Ecto neural progenitor cell (in vitro differentiated cells): ENCODE results near the gene RAB3IP.
A peak's percentile ranks its signal among the peaks of the same experiment; 100 is the strongest.
"Not testable (repeated sequence)": the region's sequence is repeated elsewhere in the genome, so short reads cannot be mapped to it uniquely, and the experiment has no call there.

Experiments used
- DNase-seq: peaks from one replicate; pipeline ENCODE4 v3.0.0-alpha.2; 2018; ENCODE audit warnings: low spot score

Gene RAB3IP

DNA sequence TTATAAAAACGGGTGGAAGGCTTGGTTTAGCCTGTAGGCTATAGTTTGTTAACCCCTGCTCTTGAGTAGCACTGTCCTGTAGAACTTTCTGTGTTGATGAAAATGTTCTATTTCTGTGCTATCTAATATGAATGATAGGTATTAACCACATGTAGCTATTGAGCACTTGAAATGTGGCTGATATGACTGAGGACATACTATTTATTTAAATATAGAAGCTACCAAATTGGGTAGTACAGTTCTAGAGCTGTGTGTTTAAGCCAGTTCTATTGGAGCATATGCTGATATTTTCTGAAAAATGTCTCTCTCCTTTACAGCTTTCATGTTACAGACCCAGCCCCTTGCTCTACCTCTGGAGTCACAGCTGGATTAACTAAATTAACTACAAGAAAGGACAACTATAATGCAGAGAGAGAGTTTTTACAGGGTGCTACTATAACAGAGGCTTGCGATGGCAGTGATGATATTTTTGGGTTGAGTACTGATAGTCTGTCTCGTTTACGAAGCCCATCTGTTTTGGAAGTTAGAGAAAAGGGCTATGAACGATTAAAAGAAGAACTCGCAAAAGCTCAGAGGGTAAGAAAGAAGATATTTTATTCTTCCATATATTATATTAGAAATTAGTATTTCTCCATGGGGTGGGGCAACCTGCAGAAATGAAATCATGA lies 17.6 kb downstream of the RAB3IP start:
- no peak for DNase-seq

DNA sequence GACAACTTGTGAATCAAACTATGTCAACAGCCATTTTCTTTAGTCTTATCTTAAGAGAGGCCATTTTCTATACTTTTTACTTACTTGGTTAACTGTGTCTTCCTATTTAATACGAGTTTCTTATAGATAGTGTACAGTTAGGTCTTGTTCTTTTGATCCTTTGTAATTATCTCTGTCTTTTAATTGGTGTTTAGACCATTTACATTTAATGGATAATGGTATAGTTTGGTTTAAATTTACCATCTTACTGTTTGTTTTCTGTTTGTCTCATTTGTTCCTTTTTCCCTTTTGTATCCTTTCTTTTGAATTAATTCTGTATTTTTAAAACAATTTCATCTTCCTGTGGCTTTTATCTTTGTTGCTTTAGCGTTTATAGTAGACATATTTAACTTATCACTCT lies 19.4 kb downstream of the RAB3IP start:
- DNase-seq: no peak

DNA sequence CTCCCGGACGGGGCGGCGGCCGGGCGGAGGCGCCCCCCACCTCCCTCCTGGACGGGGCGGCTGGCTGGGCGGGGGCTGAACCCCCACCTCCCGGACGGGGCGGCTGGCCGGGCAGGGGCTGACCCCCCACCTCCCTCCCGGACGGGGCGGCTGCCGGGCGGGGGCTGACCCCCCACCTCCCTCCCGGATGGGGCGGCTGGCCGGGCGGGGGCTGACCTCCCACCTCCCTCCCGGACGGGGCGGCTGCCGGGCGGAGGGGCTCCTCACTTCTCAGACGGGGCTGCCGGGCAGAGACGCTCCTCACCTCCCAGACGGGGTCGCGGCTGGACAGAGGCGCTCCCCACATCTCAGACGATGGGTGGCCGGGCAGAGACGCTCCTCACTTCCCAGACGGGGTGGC lies 20.9 kb downstream of the RAB3IP start:
- not testable (repeated sequence) for DNase-seq

DNA sequence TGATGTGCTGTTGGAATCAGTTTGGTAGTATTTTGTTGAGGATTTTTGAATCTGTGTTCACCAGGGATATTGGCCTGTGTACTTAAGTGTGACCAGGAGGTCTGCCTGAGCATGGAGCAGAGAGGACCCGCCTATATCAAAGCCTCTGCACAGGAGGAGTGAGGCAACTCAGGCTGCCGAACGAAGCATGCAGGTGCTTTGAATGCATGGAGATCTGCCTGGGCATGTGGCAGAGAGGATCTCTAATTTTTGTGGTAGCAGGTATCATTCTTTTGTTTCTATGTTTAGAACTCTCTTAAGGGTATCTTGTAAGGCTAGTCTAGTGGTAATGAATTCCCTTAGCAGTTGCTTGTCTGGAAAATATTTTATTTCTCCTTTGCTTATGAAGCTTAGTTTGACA lies 26.9 kb downstream of the RAB3IP start:
- no peak for DNase-seq

DNA sequence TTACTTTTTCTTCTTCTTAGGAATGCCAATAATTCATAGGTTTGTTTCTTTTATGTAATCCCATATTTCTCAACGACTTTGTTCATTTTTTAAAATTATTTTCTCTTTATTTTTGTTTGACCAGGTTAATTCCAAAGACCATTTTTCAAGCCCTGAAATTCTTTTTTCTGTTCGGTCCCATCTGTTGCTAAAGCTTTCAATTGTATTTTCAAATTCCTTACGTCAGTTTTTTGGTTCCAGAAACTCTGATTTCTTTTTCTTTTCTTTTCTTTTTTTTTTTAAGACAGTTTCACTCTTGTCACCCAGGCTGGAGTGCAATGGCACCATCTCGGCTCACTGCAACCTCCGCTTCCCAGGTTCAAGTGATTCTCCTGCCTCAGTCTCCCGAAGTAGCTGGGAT lies 27.6 kb downstream of the RAB3IP start:
- no peak for DNase-seq

DNA sequence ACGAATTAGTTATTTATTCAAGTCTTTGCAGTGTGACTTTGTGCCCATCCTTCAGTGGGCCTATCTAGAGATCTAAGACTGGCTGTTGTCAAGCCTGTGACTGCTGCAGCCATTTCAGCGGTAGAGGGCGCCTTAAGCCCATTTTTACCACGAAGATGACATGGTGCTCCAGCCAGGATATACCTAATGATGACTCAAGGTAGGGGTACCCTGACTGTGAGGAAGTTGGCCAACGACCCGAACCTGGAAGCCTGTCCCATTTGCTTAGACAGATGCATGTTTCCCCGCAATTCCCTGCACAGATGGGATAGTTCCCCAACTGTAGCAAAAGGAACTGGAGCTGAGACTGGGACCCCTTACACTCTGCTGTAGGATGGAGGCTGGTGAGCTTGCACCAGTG lies 41.3 kb downstream of the RAB3IP start:
- peak; percentile 73 for DNase-seq

DNA sequence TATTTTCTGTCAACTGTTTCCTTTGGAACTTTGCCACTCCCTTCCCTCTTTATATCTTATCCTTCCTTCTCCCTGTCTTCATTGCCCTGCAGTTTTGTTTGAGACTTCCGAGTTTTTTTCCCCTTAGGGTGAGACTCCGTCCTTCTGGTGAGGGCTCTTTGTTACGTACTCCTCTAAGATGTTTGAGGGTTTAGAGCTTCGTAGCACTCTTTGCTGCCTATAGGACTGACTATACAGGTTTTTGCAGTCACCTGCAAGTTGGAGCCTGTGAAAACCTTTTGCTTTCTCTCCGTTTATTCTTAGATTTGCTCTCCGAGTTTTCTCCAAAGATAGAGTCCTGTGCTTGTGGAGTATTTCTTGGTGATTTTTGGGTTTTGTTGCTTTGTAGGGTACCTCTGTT lies 44.7 kb downstream of the RAB3IP start:
- DNase-seq: no peak

DNA sequence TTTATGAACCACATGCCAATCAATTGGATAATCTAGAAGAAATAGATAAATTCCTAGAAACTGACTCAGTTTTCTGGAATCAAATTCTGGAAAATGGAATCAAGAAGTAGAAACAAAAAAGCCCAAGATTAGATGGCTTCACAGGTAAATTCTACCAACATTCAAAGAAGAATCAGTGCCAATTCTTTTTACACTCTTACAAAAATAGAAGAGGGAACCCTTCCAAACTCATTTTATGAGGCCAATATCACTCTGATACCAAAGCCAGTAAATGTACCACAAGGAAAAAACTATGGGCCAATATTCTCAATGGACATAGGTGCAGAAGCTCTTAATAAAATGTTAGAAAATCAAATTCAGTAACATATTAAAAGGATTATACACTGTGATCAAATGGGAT lies 50.7 kb downstream of the RAB3IP start:
- DNase-seq: no peak

DNA sequence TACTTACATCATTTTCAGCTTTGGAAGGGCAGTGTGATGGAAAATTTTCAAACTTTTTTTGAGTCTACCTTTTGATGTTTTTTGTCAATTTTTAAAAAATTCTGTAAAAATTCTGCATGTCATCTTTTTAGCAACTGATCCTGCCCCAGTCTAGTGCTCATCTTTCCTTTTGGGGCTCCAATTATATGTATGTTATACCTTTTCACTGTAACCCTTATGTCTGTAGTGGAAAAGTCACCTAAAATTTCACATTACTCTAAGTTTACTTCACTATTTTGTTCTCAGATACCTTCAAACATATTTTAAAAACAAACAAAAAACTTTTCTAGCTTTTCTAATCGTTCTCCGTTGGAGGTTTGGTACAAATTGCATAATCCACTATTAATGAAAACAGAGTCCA lies 53.9 kb downstream of the RAB3IP start:
- DNase-seq: no peak

DNA sequence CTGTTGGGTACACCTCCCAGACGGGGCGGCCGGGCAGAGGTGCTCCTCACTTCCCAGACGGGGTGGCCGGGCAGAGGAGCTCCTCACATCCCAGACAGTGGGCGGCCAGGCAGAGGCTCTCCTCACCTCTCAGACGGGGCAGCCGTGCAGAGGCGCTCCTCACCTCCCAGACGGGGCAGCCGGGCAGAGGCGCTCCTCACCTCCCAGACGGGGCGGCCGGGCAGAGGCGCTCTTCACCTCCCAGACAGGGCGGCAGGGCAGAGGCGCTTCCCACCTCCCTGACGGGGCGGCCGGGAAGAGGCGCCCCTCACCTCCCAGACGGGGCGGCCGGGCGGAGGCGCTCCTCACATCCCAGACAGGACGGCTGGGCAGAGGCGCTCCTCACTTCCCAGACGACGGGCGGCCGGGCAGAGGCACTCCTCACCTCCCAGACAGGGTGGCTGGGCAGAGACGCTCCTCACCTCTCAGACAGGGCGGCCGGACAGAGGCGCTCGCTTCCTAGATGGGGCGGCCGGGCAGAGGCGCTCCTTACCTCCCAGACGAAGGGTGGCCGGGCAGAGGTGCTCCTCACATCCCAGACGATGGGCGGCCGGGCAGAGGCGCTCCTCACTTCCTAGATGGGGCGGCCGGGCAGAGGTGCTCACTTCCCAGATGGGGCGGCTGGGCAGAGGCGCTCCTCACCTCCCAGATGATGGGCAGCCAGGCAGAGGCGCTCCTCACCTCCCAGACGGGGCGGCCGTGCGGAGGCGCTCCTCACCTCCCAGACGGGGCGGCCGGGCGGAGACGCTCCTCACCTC lies 68.6 kb downstream of the RAB3IP start:
- DNase-seq: not testable (repeated sequence)

DNA sequence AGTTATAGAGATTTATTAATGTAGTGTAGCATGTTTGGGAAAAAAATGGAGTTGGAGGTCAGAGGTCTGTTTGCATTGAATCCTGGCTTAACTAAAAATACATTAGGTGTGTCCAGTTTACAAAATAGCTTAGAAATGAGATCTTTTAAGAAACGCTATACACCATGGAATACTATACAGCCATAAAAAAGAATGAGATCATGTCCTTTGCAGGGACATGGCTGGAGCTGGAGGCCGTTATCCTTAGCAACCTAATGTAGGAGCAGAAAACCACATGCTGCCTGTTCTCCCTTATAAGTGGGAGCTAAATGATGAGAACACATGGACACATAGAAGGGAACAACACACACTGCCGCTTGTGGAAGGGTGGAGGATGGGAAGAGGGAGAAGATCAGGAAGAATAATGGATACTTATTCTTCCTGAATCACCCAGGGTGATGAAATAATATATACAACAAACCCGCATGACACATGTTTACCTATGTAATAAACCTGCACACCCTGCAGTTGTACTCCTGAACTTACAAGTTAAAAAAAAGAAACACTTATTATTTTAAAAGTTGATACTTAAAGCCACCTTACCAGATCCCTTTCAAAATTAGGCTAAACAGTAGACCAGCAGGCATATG lies 72.3 kb downstream of the RAB3IP start:
- DNase-seq: no peak

DNA sequence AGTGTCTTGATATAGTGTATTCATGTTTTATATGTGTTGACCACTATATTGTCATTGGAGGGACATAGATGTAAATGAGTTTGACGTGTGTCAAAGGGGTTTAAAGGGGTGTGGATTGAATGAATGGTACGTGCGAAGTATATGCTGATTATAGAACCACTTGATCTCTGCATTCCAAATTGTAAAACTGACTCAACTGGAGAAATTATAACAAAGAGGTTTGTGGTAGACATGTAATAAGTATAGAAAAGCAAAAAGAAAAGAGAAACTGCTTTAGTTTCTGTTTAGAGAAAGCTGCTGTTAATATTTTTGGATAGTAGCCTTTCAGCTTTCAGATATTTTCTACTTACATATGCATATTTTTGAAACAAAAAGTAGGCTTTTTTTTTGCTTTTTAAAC lies 77.4 kb downstream of the RAB3IP start:
- no peak for DNase-seq

DNA sequence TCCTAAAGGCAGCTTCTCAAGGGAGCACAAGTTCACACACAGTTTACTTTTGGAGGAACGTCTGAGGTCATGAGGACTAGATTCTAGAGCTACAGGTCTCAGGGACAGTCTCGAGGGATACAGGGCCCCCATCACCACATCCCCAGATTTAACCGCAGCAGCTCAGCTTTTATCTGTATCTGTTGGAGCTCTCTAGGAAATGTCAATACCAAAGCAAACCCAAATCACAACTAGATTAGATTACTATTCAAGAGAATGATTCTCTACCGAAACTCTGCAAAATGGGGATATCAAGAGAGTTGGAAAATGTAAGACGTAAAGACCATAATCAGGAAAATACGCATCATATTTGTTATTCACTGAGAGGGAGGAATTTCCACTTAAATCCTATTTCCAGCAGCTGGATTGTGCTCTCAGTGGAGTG lies 82.4 kb downstream of the RAB3IP start:
- no peak for DNase-seq

DNA sequence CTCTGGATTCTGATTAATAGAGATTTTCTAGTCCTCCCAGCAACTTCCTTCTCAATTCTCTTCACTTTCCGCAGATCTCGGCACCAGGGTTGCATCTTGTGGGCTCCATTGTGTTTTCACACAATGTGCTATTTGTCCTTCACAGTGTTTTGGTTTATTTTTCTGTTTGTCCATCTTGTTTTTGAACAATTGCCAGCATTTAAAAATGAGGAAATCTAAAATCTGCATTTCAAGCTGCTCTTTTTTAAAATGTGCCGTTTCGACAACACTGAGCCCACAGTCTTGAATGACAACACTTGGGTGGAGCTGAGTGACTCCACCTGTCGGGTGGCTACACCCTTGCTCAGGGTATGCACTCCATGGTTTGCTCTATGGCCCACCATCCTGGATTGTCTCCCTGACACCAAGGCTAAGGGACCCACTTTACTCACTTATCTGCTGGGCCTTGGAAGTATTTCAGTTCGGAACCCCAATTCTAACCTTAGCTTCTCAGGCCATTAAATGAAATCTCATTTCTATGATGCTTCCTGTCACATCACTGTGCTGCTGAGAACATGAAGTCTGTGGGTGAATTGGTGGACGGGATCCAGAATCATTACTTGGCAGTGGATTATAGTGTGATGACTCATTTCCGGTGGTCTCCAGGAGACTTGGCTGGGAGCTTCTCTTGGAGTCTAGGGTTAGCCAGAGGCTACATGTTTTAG lies 82.9 kb downstream of the RAB3IP start:
- no peak for DNase-seq

DNA sequence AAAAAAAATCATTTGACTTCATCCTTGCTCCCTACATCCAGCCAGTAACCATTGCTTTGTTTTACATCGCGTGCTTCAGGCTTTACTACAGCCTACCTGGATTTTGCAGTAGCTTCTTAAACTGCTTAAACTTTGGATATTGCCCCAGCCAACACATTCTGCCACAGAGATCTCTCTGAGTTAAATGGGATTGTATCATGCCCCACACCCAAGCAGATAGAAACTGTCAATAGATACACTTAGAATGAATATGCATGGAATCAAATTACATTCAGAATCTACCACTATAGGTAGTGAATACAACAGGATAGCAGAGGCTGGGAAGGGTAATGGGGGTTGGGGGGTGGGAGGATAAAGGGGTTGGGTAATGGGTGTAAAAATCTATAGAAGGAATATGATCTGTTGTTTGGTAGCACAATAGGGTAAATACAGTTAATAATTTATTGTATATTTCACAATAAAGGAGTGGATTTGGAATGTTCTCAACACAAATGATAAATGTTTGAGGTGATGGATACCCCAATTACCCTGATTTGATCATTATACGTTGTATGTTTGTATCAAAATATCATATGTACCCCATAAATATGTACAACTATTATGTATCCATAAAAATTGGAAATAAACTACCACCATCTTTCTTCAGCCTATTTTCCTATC lies 83.7 kb downstream of the RAB3IP start:
- no peak for DNase-seq

DNA sequence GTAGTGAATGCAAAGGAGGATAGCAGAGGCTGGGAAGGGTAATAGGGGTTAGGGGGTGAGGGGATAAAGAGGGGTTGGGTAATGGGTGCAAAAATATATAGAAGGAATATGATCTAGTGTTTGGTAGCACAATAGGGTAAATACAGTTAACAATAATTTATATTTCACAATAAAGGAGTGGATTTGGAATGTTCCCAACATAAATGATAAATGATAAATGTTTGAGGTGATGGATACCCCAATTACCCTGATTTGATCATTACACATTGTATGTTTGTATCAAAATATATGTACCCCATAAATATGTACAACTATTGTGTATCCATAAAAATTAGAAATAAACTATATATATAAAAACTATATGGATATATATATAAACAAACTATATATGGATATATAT lies 85.4 kb downstream of the RAB3IP start:
- no peak for DNase-seq

DNA sequence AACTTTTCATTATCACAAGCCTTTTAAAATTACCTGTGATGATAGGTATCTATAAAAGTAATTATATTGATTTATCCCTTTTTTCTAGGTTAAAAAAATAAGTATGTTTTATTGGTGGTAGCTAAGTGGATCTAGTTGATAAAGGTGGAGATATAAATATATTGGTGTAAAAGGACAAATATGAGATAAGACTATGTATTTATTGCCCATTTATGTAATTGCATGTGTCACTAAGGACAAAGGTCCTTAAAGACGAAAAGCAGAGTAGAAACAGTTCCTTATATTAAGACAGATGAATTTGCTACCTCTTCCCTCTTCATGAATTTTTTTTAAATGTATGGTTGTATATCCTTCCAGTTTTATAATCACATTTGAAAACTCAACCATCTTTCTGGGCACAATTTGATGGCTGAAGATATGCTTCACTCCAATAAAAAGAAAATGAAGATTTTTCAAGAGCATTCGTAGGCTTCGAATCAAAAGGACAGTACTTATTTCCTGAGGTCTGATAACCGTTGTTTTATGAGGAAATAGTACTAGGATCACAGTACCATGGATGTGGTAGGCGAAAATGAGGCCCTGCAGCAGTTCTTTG lies 86.4 kb downstream of the RAB3IP start, which contains the start of gene MYRFL:
TSS of gene MYRFL (plus strand) at position 262 of the 595 bp plus-strand sequence. CDS start at position 553, 291 bp downstream.
- DNase-seq: no peak

DNA sequence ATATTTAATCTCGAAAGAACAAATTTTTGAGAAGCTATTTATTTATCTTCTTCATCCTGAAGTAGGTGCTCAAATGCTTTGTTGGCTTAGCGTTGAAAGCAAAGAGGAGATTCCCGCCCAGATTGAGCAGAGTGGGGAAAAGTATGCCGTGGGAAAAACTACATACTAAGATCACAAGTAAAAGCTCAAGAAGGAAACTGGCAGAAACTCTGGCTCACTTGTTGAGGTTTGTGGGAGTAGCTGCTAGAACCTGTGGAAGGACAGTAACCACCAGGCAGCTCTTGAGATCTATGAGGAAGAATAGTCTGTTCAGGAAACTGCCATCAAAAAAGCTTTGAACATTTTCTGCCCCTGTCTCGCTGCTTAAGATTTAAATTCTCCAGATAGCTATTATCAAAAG lies 90.2 kb downstream of the RAB3IP start:
- DNase-seq: no peak

DNA sequence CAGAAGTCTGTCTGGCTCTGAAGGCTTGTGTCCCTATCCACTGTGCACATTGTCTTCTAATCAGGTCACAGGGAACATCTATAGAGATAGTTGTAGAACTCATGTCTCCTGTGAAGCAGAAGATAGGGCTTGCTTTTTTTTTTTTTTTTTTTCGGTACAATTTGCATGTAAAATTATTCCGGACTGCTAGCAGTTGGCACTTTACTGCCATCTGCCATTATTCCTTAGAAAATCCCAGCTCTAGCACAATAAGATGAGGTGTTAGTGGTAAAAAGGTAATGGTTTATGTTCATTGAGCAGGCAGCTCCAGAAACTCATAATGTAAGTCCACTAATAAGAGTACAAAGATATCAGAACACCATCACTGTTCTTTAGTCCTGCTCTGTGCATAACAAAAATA lies 95.0 kb downstream of the RAB3IP start:
- DNase-seq: no peak

DNA sequence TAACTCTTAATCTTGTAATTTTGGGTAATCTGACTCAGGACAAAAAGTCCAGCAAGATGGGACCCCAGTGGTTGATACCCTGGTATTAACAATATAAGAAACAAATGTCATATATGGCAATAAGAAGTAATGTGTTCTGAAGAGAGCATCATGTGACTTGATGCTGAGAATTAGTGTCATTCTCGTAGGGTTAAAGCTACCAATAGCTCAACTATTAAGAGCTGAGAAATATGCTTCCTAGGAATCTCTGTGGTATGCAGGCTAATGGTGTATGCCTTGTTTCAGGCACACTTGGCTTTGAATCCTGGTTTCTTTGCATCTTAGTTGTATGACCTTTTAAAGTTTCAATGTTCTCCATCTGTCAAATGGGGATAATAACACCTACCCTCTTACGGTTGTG lies 95.5 kb downstream of the RAB3IP start:
- DNase-seq: no peak

DNA sequence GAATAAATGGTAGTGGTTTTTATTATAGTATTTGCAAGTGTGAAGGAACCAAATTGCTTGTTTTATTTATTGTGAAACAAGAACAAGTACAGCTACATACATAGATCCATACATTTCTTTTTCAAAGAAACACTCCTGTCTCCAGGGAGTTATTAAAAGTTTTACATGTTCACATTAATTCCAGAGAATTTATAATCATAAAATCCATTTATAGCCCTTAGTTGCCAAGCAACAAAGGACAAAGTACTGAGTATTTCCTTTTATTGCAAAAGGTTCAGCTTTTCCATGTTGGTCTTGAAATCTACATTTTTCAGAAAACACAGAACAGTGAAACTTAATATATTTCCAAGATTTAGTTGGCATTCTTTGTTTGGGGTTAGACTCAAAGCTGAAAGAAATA lies 95.9 kb downstream of the RAB3IP start:
- no peak for DNase-seq

DNA sequence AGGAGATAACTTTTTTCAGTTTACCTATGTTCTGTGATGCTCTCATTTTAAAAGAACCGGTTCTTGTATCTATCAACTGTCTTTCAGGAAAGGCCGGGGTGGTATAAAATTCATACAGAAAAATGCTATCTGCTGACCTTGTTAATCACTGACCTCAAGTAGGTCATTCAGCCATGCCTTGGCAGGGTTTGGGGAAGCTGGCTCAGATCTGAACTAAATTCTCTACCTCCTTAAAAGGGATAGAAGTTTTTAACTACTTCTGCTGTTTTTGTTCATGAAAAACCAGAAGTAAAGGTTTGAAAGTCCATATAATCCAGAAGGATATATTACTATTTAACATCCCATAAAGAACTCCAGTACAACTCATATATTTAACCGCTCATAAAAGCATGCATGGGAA lies 96.4 kb downstream of the RAB3IP start:
- DNase-seq: no peak
